ENCODE measurements around the gene TRABD.

The TRABD gene

GRCh38 chr22:50139843-50140415 lies 45.8 kb upstream of the TRABD start:
- Histone ChIP-seq H3K4me2 (peak overlapping the region; percentile 64; the same call in 1 of the 2 replicates), H4K20me1 (ENCODE audit: insufficient read depth) (no peaks in the 10 kb centered on the region)

GRCh38 chr22:50140615-50141014 lies 45.1 kb upstream of the TRABD start:
- no peaks in the 10 kb centered on the region for H3K36me3 ChIP-seq (ENCODE audit: insufficient read depth)
- peak overlapping the region; percentile 40; the same call in 1 of the 2 replicates for H2AFZ ChIP-seq (ENCODE audit: low read depth)
- H3K4me2 ChIP-seq, result peak overlapping the region; percentile 64
- H3K79me2 ChIP-seq (ENCODE audit: insufficient read depth, low read depth), result no peaks in the 10 kb centered on the region
- no peaks in the 10 kb centered on the region for H3K27me3 ChIP-seq (ENCODE audit: insufficient read depth, low read depth)
- peak overlapping the region; percentile 41; the same call in 1 of the 2 replicates for H3K9ac ChIP-seq
- peaks cover 38% of the 10 kb centered on the region for H3K4me1 ChIP-seq (ENCODE audit: low read depth, poor library complexity, severe bottlenecking)
- TF ChIP-seq CTCF (conservative IDR thresholded peaks at IDR 0.05; ENCODE audit: low read depth, low read length), result no peak
- H4K20me1 ChIP-seq (ENCODE audit: insufficient read depth), result no peaks in the 10 kb centered on the region
- H3K4me3 ChIP-seq (IDR thresholded peaks at IDR 0.05; ENCODE audit: insufficient read depth, low read depth, low read length), result no peak overlapping the region
- H3K27ac ChIP-seq, result peak overlapping the region; percentile 93

More at GRCh38 chr22:50139843-50140415, 45.8 kb upstream of the TRABD start:
- no peak for TF ChIP-seq CTCF (conservative IDR thresholded peaks at IDR 0.05; ENCODE audit: low read depth, low read length)
- H3K4me3 ChIP-seq (IDR thresholded peaks at IDR 0.05; ENCODE audit: insufficient read depth, low read depth, low read length), result no peak overlapping the region
- H3K79me2 ChIP-seq (ENCODE audit: insufficient read depth, low read depth), result no peaks in the 10 kb centered on the region
- peak overlapping the region; percentile 41; the same call in 1 of the 2 replicates for H3K9ac ChIP-seq
- peaks cover 38% of the 10 kb centered on the region for H3K4me1 ChIP-seq (ENCODE audit: low read depth, poor library complexity, severe bottlenecking)
- H2AFZ ChIP-seq (ENCODE audit: low read depth), result peak overlapping the region; percentile 40; the same call in 1 of the 2 replicates
- no peaks in the 10 kb centered on the region for H3K27me3 ChIP-seq (ENCODE audit: insufficient read depth, low read depth)
- H3K36me3 ChIP-seq (ENCODE audit: insufficient read depth), result no peaks in the 10 kb centered on the region
- H3K27ac ChIP-seq, result peak overlapping the region; percentile 93

- no peak overlapping the region; the same call in 1 of the 2 replicates for H3K27ac ChIP-seq
- H3K4me1 ChIP-seq (ENCODE audit: low read depth, poor library complexity, severe bottlenecking), result peaks cover 38% of the 10 kb centered on the region
- no peak for TF ChIP-seq CTCF (conservative IDR thresholded peaks at IDR 0.05; ENCODE audit: low read depth, low read length)
- no peaks in the 10 kb centered on the region for H3K79me2 ChIP-seq (ENCODE audit: insufficient read depth, low read depth)
- no peaks in the 10 kb centered on the region for H3K36me3 ChIP-seq (ENCODE audit: insufficient read depth)
- H3K4me3 ChIP-seq (IDR thresholded peaks at IDR 0.05; ENCODE audit: insufficient read depth, low read depth, low read length), result no peak overlapping the region
- H3K27me3 ChIP-seq (ENCODE audit: insufficient read depth, low read depth), result no peaks in the 10 kb centered on the region
- H2AFZ ChIP-seq (ENCODE audit: low read depth), result no peak overlapping the region
- no peak overlapping the region for H3K9ac ChIP-seq
- H3K4me2 ChIP-seq, result no peak overlapping the region
- H4K20me1 ChIP-seq (ENCODE audit: insufficient read depth), result no peaks in the 10 kb centered on the region
Observed at GRCh38 chr22:50141462-50141861, 44.3 kb upstream of the TRABD start.

- H3K79me2 ChIP-seq (ENCODE audit: insufficient read depth, low read depth), result no peaks in the 10 kb centered on the region
- no peak for TF ChIP-seq CTCF (conservative IDR thresholded peaks at IDR 0.05; ENCODE audit: low read depth, low read length)
- no peaks in the 10 kb centered on the region for H3K27me3 ChIP-seq (ENCODE audit: insufficient read depth, low read depth)
- H3K9ac ChIP-seq, result no peak overlapping the region
- no peaks in the 10 kb centered on the region for H4K20me1 ChIP-seq (ENCODE audit: insufficient read depth)
- H3K4me3 ChIP-seq (IDR thresholded peaks at IDR 0.05; ENCODE audit: insufficient read depth, low read depth, low read length), result no peak overlapping the region
- no peak overlapping the region for H2AFZ ChIP-seq (ENCODE audit: low read depth)
- H3K4me1 ChIP-seq (ENCODE audit: low read depth, poor library complexity, severe bottlenecking), result peaks cover 38% of the 10 kb centered on the region
- no peak overlapping the region for H3K27ac ChIP-seq
- H3K4me2 ChIP-seq, result no peak overlapping the region
- no peaks in the 10 kb centered on the region for H3K36me3 ChIP-seq (ENCODE audit: insufficient read depth)
Observed at GRCh38 chr22:50141891-50142363, 43.8 kb upstream of the TRABD start.
